HepG2 (cell line): ENCODE measurements around the gene ZNF669. TPM values are rescaled to one million over a fixed set of nuclear protein-coding genes. Genes with fewer than 3 reads are reported as not detected.
A peak's percentile ranks its signal among the peaks of the same experiment; 100 is the strongest.

Experiments used
- BORCS8-MEF2B ChIP-seq: sonication (generic); formaldehyde crosslinking; IDR thresholded peaks from 2 replicates; pipeline ENCODE4 v1.8.0; 2022; ENCODE audit warnings: mild to moderate bottlenecking, missing genetic modification reagents
- EEA1 ChIP-seq: sonication (generic); formaldehyde crosslinking; IDR thresholded peaks from 2 replicates; pipeline ENCODE4 v1.5.1; 2020; ENCODE audit warnings: mild to moderate bottlenecking, missing genetic modification reagents, borderline replicate concordance
- EED ChIP-seq: sonication (generic); formaldehyde crosslinking; IDR thresholded peaks from 2 replicates; pipeline ENCODE4 v1.5.0; 2020; ENCODE audit warnings: mild to moderate bottlenecking, missing genetic modification reagents
- KDM1A ChIP-seq: IDR thresholded peaks from 2 replicates; pipeline ENCODE4 v1.6.1; 2016; ENCODE audit warnings: missing compliant biosample characterization
- KLF13 ChIP-seq: sonication (generic); formaldehyde crosslinking; IDR thresholded peaks from 2 replicates; pipeline ENCODE4 v1.4.0; 2020; ENCODE audit warnings: mild to moderate bottlenecking, missing genetic modification reagents
- NR2F2 ChIP-seq: IDR thresholded peaks from 2 replicates; pipeline ENCODE4 v1.6.1; 2012; ENCODE audit warnings: low read depth, inconsistent platforms, borderline replicate concordance
- RARA ChIP-seq: IDR thresholded peaks from 2 replicates; pipeline ENCODE4 v1.6.1; 2016; ENCODE audit warnings: missing genetic modification reagents, missing compliant biosample characterization
- SRSF9 ChIP-seq: fragments of 200-400 bp; formaldehyde crosslinking; IDR thresholded peaks from 2 replicates; pipeline ENCODE4 v1.6.1; 2018; ENCODE audit warnings: borderline replicate concordance, mild to moderate bottlenecking, low read depth, low read length; ENCODE audit not compliant: insufficient read depth, poor library complexity, severe bottlenecking
- THYN1 ChIP-seq: sonication (generic); formaldehyde crosslinking; IDR thresholded peaks from 2 replicates; pipeline ENCODE4 v1.8.1; 2023; ENCODE audit warnings: low read depth, mild to moderate bottlenecking, moderate library complexity, missing genetic modification reagents, borderline replicate concordance
- ZFP36L2 ChIP-seq: sonication (generic); formaldehyde crosslinking; IDR thresholded peaks from 2 replicates; pipeline ENCODE4 v1.4.0; 2020; ENCODE audit warnings: missing genetic modification reagents
- ZFP82 ChIP-seq: sonication (generic); formaldehyde crosslinking; IDR thresholded peaks from 2 replicates; pipeline ENCODE4 v1.5.1; 2020; ENCODE audit warnings: mild to moderate bottlenecking, missing genetic modification reagents, borderline replicate concordance
- ZNF20 ChIP-seq: sonication (generic); formaldehyde crosslinking; IDR thresholded peaks from 2 replicates; pipeline ENCODE4 v1.4.0; 2020; ENCODE audit warnings: mild to moderate bottlenecking, moderate library complexity, missing genetic modification reagents
- ZNF460 ChIP-seq: sonication (generic); formaldehyde crosslinking; IDR thresholded peaks from 2 replicates; pipeline ENCODE4 v1.5.1; 2020; ENCODE audit warnings: missing genetic modification reagents, mild to moderate bottlenecking, borderline replicate concordance
- ZNF546 ChIP-seq: sonication (generic); formaldehyde crosslinking; conservative IDR thresholded peaks from 2 replicates; pipeline ENCODE4 v1.8.1; 2023; ENCODE audit warnings: mild to moderate bottlenecking, missing genetic modification reagents
- ZNF674 ChIP-seq: sonication (generic); formaldehyde crosslinking; IDR thresholded peaks from 2 replicates; pipeline ENCODE4 v1.5.0; 2020; ENCODE audit warnings: low read depth, mild to moderate bottlenecking, missing genetic modification reagents
- ZNF703 ChIP-seq: sonication (generic); formaldehyde crosslinking; IDR thresholded peaks from 2 replicates; pipeline ENCODE4 v1.5.1; 2020; ENCODE audit warnings: missing genetic modification reagents, mild to moderate bottlenecking, moderate library complexity, borderline replicate concordance
- ZNF766 ChIP-seq: sonication (generic); formaldehyde crosslinking; IDR thresholded peaks from 2 replicates; pipeline ENCODE4 v1.5.0; 2020; ENCODE audit warnings: missing genetic modification reagents, borderline replicate concordance
- ZSCAN12 ChIP-seq: sonication (generic); formaldehyde crosslinking; IDR thresholded peaks from 2 replicates; pipeline ENCODE4 v1.9.0; 2021; ENCODE audit warnings: mild to moderate bottlenecking, missing genetic modification reagents
- polyA plus RNA-seq, 8 experiments: library from polyadenylated mRNA; depleted of rRNA in 3 of 8; stranded (reverse) in 7 of 8; unstranded in 1 of 8; fragments of >200 nt; fragmentation: Illumina TruSeq in 4 of 8; extraction: Trizol in 4 of 8; gene quantifications; 2 replicates each; pipeline versions ENCODE4 v1.2.1 to v1.2.3, GENCODE V29; 2011 to 2016; ENCODE audit warnings: low read depth in 4 of 8, missing spikeins in 1 of 8, mixed read lengths in 1 of 8; ENCODE audit not compliant: insufficient read depth in 1 of 8
- total RNA-seq, 5 experiments: library from RNA; depleted of rRNA; stranded (reverse); fragments of >200 nt; fragmentation: Illumina TruSeq; extraction: Trizol; gene quantifications; 2 replicates each; pipeline ENCODE4 v1.2.3, GENCODE V29; 2016; ENCODE audit warnings: low read depth in 1 of 5
- TF ChIP-seq, protein P1 (sequence below): sonication (generic); formaldehyde crosslinking; IDR thresholded peaks from 2 replicates; pipeline ENCODE4 v1.4.0; 2020; ENCODE audit warnings: mild to moderate bottlenecking, low read depth, missing genetic modification reagents
- TF ChIP-seq, protein P2 (sequence below): sonication (generic); formaldehyde crosslinking; IDR thresholded peaks from 2 replicates; pipeline ENCODE4 v1.5.1; 2020; ENCODE audit warnings: mild to moderate bottlenecking, missing genetic modification reagents, moderate library complexity
- TF ChIP-seq, protein P3 (sequence below): sonication (generic); IDR thresholded peaks from 2 replicates; pipeline ENCODE4 v1.6.1; 2016; ENCODE audit warnings: low read depth, borderline replicate concordance
- TF ChIP-seq, protein P4 (sequence below): sonication (generic); formaldehyde crosslinking; IDR thresholded peaks from 2 replicates; pipeline ENCODE4 v1.5.1; 2020; ENCODE audit warnings: missing genetic modification reagents, mild to moderate bottlenecking, borderline replicate concordance
- TF ChIP-seq, protein P5 (sequence below): sonication (generic); formaldehyde crosslinking; IDR thresholded peaks from 2 replicates; pipeline ENCODE4 v1.4.0; 2020; ENCODE audit warnings: mild to moderate bottlenecking, missing genetic modification reagents

ZNF669 gene
- total and polyA plus RNA-seq, 2 of the 13 experiments (the other 11 are each of a cell fraction or from before 2014, with no cell fraction given), result 3.1 to 14.6 TPM

DNA sequence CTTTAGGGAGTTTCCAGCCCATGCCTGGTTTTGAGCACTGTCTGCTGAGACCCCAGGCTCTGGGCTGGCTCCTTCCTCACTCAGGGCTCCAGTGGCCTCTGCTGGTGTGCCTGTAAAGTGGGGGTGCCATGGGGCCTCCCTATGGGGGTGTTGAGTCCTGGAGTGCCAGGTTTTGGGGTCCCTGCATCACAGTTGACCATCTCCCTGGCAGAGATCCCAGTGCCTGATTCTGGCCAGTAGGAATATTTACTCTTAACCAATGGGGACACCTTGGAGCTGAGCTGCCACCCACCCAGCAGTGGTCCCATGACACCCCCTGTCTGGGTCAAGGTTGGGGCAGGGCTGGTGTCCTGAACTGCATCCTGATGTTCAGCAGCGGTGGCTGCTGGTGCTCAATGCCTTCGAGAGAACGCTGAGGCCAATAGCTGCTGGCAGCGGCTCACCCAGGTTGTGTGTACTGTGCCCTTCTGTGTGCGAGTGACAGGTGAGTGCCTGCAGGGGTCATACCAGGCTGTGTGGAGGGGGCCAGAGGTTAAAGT lies 9.6 kb upstream of the ZNF669 start (continued):
- TF ChIP-seq, protein P1, sequence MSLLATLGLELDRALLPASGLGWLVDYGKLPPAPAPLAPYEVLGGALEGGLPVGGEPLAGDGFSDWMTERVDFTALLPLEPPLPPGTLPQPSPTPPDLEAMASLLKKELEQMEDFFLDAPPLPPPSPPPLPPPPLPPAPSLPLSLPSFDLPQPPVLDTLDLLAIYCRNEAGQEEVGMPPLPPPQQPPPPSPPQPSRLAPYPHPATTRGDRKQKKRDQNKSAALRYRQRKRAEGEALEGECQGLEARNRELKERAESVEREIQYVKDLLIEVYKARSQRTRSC (CRISPR knock-in tag), result 0 out of 2 replicates have a peak, but pooled peaks have one; percentile 39
- TF ChIP-seq EEA1 (CRISPR knock-in tag) (no peak), ZNF460 (CRISPR knock-in tag) (no peak), NR2F2 (no peak), ZFP36L2 (CRISPR knock-in tag) (no peak), THYN1 (CRISPR knock-in tag) (no peak), ZNF766 (CRISPR knock-in tag) (no peak), KLF13 (CRISPR knock-in tag) (no peak), SRSF9 (no peak), KDM1A (CRISPR knock-in tag) (no peak), RARA (CRISPR knock-in tag) (peak; percentile 72; the same call in 1 of the 2 replicates), ZSCAN12 (CRISPR knock-in tag) (no peak), ZFP82 (CRISPR knock-in tag) (no peak), EED (CRISPR knock-in tag) (peak; percentile 57; the same call in 1 of the 2 replicates), ZNF703 (CRISPR knock-in tag) (no peak), BORCS8-MEF2B (CRISPR knock-in tag) (no peak), ZNF546 (CRISPR knock-in tag) (0 out of 2 replicates have a peak, but pooled peaks have one; percentile 40), ZNF674 (CRISPR knock-in tag) (0 out of 2 replicates have a peak, but pooled peaks have one; percentile 36), ZNF20 (CRISPR knock-in tag) (no peak)
- TF ChIP-seq, protein P2, sequence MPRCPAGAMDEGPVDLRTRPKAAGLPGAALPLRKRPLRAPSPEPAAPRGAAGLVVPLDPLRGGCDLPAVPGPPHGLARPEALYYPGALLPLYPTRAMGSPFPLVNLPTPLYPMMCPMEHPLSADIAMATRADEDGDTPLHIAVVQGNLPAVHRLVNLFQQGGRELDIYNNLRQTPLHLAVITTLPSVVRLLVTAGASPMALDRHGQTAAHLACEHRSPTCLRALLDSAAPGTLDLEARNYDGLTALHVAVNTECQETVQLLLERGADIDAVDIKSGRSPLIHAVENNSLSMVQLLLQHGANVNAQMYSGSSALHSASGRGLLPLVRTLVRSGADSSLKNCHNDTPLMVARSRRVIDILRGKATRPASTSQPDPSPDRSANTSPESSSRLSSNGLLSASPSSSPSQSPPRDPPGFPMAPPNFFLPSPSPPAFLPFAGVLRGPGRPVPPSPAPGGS (CRISPR knock-in tag), result no peak
- TF ChIP-seq, protein P3, sequence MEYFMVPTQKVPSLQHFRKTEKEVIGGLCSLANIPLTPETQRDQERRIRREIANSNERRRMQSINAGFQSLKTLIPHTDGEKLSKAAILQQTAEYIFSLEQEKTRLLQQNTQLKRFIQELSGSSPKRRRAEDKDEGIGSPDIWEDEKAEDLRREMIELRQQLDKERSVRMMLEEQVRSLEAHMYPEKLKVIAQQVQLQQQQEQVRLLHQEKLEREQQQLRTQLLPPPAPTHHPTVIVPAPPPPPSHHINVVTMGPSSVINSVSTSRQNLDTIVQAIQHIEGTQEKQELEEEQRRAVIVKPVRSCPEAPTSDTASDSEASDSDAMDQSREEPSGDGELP, result peak; percentile 36; the same call in 1 of the 2 replicates
- TF ChIP-seq, protein P4, sequence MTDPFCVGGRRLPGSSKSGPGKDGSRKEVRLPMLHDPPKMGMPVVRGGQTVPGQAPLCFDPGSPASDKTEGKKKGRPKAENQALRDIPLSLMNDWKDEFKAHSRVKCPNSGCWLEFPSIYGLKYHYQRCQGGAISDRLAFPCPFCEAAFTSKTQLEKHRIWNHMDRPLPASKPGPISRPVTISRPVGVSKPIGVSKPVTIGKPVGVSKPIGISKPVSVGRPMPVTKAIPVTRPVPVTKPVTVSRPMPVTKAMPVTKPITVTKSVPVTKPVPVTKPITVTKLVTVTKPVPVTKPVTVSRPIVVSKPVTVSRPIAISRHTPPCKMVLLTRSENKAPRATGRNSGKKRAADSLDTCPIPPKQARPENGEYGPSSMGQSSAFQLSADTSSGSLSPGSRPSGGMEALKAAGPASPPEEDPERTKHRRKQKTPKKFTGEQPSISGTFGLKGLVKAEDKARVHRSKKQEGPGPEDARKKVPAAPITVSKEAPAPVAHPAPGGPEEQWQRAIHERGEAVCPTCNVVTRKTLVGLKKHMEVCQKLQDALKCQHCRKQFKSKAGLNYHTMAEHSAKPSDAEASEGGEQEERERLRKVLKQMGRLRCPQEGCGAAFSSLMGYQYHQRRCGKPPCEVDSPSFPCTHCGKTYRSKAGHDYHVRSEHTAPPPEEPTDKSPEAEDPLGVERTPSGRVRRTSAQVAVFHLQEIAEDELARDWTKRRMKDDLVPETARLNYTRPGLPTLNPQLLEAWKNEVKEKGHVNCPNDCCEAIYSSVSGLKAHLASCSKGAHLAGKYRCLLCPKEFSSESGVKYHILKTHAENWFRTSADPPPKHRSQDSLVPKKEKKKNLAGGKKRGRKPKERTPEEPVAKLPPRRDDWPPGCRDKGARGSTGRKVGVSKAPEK, result no peak
- TF ChIP-seq, protein P5, sequence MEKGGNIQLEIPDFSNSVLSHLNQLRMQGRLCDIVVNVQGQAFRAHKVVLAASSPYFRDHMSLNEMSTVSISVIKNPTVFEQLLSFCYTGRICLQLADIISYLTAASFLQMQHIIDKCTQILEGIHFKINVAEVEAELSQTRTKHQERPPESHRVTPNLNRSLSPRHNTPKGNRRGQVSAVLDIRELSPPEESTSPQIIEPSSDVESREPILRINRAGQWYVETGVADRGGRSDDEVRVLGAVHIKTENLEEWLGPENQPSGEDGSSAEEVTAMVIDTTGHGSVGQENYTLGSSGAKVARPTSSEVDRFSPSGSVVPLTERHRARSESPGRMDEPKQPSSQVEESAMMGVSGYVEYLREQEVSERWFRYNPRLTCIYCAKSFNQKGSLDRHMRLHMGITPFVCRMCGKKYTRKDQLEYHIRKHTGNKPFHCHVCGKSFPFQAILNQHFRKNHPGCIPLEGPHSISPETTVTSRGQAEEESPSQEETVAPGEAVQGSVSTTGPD (CRISPR knock-in tag), result no peak
